Hepatocyte (in vitro differentiated cells): Measurements from ENCODE around the gene FAM118A. TPM values are rescaled to one million over a fixed set of nuclear protein-coding genes. Genes with fewer than 3 reads are reported as not detected.

ENCODE experiments used
- DNase-seq: peaks from one replicate; pipeline ENCODE4 v3.0.0-alpha.2; 2016; ENCODE audit warnings: low spot score
- H2AFZ ChIP-seq: fragments of 200-600 bp; sonication (generic); 2 replicates; pipeline ENCODE4 v1.6.0; 2016; ENCODE audit warnings: antibody characterized with exemption, mild to moderate bottlenecking
- H3K27ac ChIP-seq: fragments of 200-600 bp; sonication (generic); 2 replicates; pipeline ENCODE4 v1.5.1; 2016; ENCODE audit warnings: mild to moderate bottlenecking
- H3K27me3 ChIP-seq: fragments of 200-600 bp; sonication (generic); 2 replicates; pipeline ENCODE4 v1.6.1; 2016
- H3K36me3 ChIP-seq: fragments of 200-600 bp; sonication (generic); replicated peaks from 2 replicates; pipeline ENCODE4 v1.5.1; 2016; ENCODE audit warnings: low read depth; ENCODE audit not compliant: insufficient read depth
- H3K4me1 ChIP-seq: fragments of 200-600 bp; sonication (generic); 2 replicates; pipeline ENCODE4 v1.5.1; 2016; ENCODE audit warnings: mild to moderate bottlenecking, moderate library complexity; ENCODE audit not compliant: insufficient read depth
- H3K4me2 ChIP-seq: fragments of 200-600 bp; sonication (generic); 2 replicates; pipeline ENCODE4 v1.6.0; 2016
- H3K4me3 ChIP-seq: fragments of 200-600 bp; sonication (generic); 2 replicates; pipeline ENCODE4 v1.5.1; 2016; ENCODE audit warnings: mild to moderate bottlenecking
- H3K79me2 ChIP-seq: fragments of 200-600 bp; sonication (generic); 2 replicates; pipeline ENCODE4 v1.6.0; 2017; ENCODE audit warnings: mild to moderate bottlenecking
- H3K9me2 ChIP-seq: fragments of 200-600 bp; sonication (generic); replicated peaks from 2 replicates; pipeline ENCODE4 v1.6.0; 2017; ENCODE audit warnings: mild to moderate bottlenecking; ENCODE audit not compliant: insufficient read depth
- H3K9me3 ChIP-seq: fragments of 200-600 bp; sonication (generic); 2 replicates; pipeline ENCODE4 v1.5.1; 2016; ENCODE audit warnings: low read depth, mild to moderate bottlenecking
- H4K20me1 ChIP-seq: fragments of 200-600 bp; sonication (generic); 2 replicates; pipeline ENCODE4 v1.6.0; 2016; ENCODE audit warnings: mild to moderate bottlenecking; ENCODE audit not compliant: insufficient read depth, poor library complexity, severe bottlenecking
- EZH2 ChIP-seq: fragments of 200-600 bp; sonication (generic); IDR thresholded peaks from 2 replicates; pipeline ENCODE4 v1.6.1; 2016; ENCODE audit warnings: antibody characterized with exemption, mild to moderate bottlenecking, borderline replicate concordance
- EZH2phosphoT487 ChIP-seq: fragments of 200-600 bp; sonication (generic); IDR thresholded peaks from one replicate; pipeline ENCODE4 v1.6.1; 2018; ENCODE audit warnings: antibody characterized with exemption, mild to moderate bottlenecking, low read depth, moderate library complexity; ENCODE audit not compliant: unreplicated experiment, severe bottlenecking
- WGBS: methylation state at CpG from one replicate; pipeline ENCODE4 v1.1.6; 2016; ENCODE audit warnings: low lambda C conversion rate; ENCODE audit errors: missing lambda C conversion rate; 5-methylcytosine and 5-hydroxymethylcytosine counted together
- polyA plus RNA-seq: library from polyadenylated mRNA; unstranded; fragments of >200 nt; fragmentation: Nextera tagmentation; extraction: Ambion mirVana; gene quantifications from 2 replicates; pipeline ENCODE4 v1.2.1, GENCODE V29; 2016
- total RNA-seq: library from RNA; depleted of rRNA; stranded (reverse); fragments of >200 nt; gene quantifications from 2 replicates; pipeline ENCODE4 v1.2.3, GENCODE V29; 2014
- TF ChIP-seq, protein P1 (sequence below): fragments of 200-600 bp; sonication (generic); IDR thresholded peaks from 2 replicates; pipeline ENCODE4 v1.5.1; 2016; ENCODE audit warnings: antibody characterized with exemption, mild to moderate bottlenecking; ENCODE audit not compliant: poor library complexity

FAM118A gene
- total and polyA plus RNA-seq, 2 experiments from 2014 or later: 94.2 to 193 TPM

DNA sequence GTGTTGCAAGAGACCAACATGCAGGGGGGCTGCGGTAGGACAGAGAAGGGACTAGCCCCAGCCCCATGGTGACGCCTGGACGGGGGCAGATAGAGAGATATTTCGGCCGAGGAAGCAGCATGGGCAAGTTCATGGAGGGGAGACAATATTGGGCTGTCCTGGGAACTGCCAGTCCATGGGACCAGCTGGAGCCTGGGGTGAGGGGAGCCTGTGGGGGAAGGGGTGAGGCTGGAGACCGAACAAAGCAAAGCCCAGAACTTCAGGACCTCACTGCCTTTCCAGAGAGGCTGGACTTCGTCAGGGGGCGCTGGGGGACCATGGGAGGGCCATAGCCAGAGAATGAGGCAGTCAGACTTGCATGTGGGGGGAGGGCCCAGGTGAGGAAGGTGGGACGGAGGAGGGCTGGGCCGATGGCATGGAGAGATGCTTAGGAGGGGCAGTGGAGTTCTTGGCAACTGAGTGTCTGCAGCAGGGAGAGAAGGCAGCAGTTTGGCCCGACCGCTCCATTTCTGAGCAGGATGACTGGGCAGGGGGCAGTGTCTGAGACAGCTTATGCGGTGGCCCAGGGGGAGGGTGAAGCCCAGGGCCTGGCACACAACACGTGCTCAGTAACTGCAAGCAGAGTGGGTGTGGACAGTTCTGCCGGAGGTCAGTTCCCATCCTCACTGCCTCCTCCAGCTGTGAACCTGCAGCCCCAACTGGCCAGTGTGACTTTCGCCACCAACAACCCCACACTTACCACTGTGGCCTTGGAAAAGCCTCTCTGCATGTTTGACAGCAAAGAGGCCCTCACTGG lies 24.3 kb upstream of the FAM118A start:
- Histone ChIP-seq H3K36me3 (no peaks in the 10 kb centered on the region), H3K79me2 (no peaks in the 10 kb centered on the region), H3K27ac (peak overlapping the region; percentile 70), H2AFZ (no peak overlapping the region), H3K4me3 (peak overlapping the region; percentile 20), H3K27me3 (no peaks in the 10 kb centered on the region), H3K9me2 (no peaks in the 10 kb centered on the region), H3K4me1 (peaks cover 15% of the 10 kb centered on the region), H4K20me1 (no peaks in the 10 kb centered on the region), H3K4me2 (peak overlapping the region; percentile 90), H3K9me3 (no peaks in the 10 kb centered on the region)
- TF ChIP-seq EZH2phosphoT487 (no peak), EZH2 (no peak)
- TF ChIP-seq, protein P1, sequence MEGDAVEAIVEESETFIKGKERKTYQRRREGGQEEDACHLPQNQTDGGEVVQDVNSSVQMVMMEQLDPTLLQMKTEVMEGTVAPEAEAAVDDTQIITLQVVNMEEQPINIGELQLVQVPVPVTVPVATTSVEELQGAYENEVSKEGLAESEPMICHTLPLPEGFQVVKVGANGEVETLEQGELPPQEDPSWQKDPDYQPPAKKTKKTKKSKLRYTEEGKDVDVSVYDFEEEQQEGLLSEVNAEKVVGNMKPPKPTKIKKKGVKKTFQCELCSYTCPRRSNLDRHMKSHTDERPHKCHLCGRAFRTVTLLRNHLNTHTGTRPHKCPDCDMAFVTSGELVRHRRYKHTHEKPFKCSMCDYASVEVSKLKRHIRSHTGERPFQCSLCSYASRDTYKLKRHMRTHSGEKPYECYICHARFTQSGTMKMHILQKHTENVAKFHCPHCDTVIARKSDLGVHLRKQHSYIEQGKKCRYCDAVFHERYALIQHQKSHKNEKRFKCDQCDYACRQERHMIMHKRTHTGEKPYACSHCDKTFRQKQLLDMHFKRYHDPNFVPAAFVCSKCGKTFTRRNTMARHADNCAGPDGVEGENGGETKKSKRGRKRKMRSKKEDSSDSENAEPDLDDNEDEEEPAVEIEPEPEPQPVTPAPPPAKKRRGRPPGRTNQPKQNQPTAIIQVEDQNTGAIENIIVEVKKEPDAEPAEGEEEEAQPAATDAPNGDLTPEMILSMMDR: no peak
- WGBS: 43% methylated on average over 12 of the region's 16 CpGs
- peak; percentile 48 for DNase-seq

DNA sequence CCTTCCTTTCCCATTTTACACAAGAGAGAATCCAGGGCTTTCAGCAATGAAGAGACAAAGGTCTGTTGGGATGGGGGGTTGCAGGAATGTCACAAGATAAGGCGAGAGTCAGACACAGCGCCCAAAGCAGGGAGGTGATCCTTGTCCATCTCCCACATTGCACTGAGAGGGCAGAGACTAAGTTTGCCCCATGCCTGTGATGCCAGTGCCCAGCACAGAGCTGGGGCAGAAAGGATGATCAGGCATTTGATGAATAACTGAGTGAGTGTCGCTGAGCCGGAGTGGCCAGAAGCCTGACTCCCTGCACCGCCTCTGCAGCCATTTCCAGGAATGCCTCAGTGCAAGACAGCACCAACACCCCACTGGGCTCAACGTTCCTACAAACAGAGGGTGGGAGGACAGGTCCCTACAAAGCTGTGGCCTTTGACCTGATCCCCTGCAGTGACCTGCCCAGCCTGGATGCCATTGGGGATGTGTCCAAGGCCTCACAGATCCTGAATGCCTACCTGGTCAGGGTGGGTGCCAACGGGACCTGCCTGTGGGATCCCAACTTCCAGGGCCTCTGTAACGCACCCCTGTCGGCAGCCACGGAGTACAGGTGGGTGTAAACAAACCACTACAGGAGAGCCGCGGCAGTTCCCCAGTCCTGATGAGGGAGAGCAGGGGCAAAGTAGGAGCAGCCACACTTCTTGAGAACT lies 22.7 kb upstream of the FAM118A start:
- TF ChIP-seq EZH2: no peak
- Histone ChIP-seq H3K36me3 (no peaks in the 10 kb centered on the region), H3K9me3 (no peaks in the 10 kb centered on the region), H3K79me2 (no peaks in the 10 kb centered on the region), H3K27ac (peak overlapping the region; percentile 50), H3K9me2 (no peaks in the 10 kb centered on the region), H4K20me1 (no peaks in the 10 kb centered on the region), H3K4me1 (peaks cover 11% of the 10 kb centered on the region), H3K4me3 (no peak overlapping the region), H2AFZ (no peak overlapping the region), H3K27me3 (no peaks in the 10 kb centered on the region), H3K4me2 (peak overlapping the region; percentile 90)
- no peak for DNase-seq
- WGBS: 64% methylated on average over 12 of the region's 12 CpGs

DNA sequence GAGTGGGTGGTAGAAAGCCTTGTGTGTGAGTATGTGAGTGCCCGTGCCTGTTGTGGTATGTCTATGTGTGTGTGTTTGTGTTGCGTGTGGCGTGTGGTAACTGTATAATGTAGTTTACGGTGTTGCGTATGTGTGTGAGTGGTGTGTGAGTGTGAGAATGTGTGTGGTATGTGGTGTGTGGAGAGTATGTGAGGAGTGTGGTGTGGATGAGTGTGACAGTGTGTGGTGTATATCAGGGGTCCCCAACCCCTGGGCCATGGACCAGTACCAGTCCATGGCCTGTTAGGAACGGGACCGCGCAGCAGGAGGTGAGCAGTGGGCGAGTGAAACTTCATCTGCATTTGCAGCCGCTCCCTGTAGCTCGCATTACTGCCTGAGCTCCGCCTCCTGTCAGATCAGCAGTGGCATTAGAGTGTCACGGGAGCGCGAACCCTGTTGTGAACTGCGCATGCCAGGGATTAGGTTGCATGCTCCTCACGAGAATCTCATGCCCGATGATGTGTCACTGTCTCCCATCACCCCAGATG lies 19.3 kb upstream of the FAM118A start:
- no peaks in the 10 kb centered on the region for H3K27me3 ChIP-seq
- H3K79me2 ChIP-seq: no peaks in the 10 kb centered on the region
- 49% methylated on average over 18 of the region's 18 CpGs for WGBS
- H2AFZ ChIP-seq: no peak overlapping the region
- no peaks in the 10 kb centered on the region for H3K36me3 ChIP-seq
- no peak overlapping the region for H3K4me3 ChIP-seq
- DNase-seq: peak; percentile 76
- H3K27ac ChIP-seq: no peak overlapping the region
- H3K9me3 ChIP-seq: no peaks in the 10 kb centered on the region
- TF ChIP-seq, protein P1: no peak
- TF ChIP-seq EZH2phosphoT487 (no peak), EZH2 (no peak)
- H3K9me2 ChIP-seq: no peaks in the 10 kb centered on the region
- peak overlapping the region; percentile 52 for H3K4me2 ChIP-seq
- no peaks in the 10 kb centered on the region for H3K4me1 ChIP-seq
- no peaks in the 10 kb centered on the region for H4K20me1 ChIP-seq
